Testis (tissue), 2 donors: ENCODE results near the gene POLR2A.
"Not testable (repeated sequence)": the region's sequence is repeated elsewhere in the genome, so short reads cannot be mapped to it uniquely, and the experiment has no call there.

Source experiments
- POLR2A ChIP-seq: fragments of 450-650 bp; IDR thresholded peaks from one replicate; pipeline ENCODE4 v1.6.1; 2017; ENCODE audit warnings: antibody characterized with exemption, mild to moderate bottlenecking, moderate library complexity
- TF ChIP-seq, protein P1 (sequence below), 3 experiments: fragments of 450-650 bp in 2 of 3; fragments of 200-600 bp in 1 of 3; sonication (generic) in 1 of 3; IDR thresholded peaks; one replicate each; pipeline ENCODE4 v1.5.1; 2016 to 2019; ENCODE audit warnings: antibody characterized with exemption in 3 of 3, mild to moderate bottlenecking in 2 of 3, moderate library complexity in 1 of 3

DNA sequence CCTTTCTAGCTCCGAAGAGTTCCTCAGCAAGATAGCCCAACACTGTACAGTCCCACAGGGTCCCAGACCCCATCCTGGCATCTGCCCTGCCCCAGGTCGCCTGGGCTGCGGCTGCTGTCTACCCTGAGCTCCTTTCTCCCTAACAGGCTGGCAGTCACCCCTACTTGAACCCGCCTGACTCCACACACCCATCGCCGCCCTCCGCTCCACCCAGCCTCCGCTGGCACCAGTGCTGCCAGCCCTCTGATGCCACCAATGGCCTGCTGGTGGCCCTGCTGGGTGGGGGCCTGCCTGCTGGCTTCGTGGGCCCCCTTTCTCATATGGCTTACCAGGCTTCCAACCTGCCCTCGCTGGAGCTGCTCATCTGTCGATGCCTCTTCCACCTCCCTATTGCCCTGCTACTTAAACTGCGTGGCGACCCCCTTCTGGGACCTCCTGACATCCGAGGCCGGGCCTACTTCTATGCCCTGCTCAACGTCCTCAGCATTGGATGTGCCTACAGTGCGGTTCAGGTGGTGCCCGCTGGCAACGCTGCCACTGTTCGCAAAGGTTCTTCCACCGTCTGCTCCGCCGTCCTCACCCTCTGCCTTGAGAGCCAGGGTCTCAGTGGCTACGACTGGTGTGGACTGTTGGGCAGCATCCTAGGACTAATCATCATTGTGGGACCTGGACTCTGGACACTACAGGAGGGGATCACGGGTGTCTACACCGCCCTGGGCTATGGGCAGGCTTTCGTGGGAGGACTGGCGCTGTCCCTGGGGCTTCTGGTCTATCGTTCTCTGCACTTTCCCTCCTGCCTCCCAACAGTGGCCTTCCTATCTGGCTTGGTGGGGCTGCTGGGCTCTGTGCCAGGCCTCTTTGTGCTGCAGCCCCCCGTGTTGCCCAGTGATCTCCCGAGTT is 2.1 kb upstream of the POLR2A start:
- TF ChIP-seq, protein P1, sequence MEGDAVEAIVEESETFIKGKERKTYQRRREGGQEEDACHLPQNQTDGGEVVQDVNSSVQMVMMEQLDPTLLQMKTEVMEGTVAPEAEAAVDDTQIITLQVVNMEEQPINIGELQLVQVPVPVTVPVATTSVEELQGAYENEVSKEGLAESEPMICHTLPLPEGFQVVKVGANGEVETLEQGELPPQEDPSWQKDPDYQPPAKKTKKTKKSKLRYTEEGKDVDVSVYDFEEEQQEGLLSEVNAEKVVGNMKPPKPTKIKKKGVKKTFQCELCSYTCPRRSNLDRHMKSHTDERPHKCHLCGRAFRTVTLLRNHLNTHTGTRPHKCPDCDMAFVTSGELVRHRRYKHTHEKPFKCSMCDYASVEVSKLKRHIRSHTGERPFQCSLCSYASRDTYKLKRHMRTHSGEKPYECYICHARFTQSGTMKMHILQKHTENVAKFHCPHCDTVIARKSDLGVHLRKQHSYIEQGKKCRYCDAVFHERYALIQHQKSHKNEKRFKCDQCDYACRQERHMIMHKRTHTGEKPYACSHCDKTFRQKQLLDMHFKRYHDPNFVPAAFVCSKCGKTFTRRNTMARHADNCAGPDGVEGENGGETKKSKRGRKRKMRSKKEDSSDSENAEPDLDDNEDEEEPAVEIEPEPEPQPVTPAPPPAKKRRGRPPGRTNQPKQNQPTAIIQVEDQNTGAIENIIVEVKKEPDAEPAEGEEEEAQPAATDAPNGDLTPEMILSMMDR (IDR thresholded peaks at IDR 0.05): not testable (repeated sequence)
- TF ChIP-seq POLR2A: not testable (repeated sequence)
